ENCODE results near the gene AIMP2.

AIMP2 gene

DNA sequence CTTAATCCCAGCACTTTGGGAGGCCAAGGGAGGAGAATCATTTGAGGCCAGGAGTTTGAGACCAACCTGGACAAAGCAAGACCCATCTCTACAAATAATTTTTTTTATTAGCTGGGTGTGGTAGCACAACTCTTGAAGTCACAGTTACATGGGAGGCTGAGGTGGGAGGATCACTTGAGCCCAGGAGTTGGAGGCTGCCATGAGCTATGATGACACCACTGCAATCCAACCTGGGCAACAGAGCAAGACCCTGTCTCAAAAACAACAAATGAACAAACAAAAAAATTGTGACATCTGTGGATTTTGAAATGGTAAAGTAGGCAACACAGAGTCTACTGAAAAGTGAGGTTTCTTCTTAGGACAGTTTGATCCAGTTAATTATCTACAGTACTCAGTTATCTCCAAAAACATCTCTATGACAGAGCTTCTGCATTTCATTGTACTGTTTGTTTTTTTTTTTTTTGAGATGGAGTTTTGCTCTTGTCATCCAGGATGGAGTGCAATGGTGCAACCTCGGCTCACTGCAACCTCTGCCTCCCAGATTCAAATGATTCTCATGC lies 18.8 kb downstream of the AIMP2 start:
- peaks cover 90% of the 10 kb centered on the region for H3K36me3 ChIP-seq (ENCODE audit: insufficient read depth, insufficient read length, low read length)
- H3K4me1 ChIP-seq (ENCODE audit: insufficient read depth, insufficient read length), result peaks cover 4% of the 10 kb centered on the region
- no peaks in the 10 kb centered on the region for H3K27me3 ChIP-seq (ENCODE audit: insufficient read depth, insufficient read length)
- H3K9me3 ChIP-seq (ENCODE audit: insufficient read depth, low read length), result no peaks in the 10 kb centered on the region
- DNase-seq (ENCODE audit: low read depth, low spot score), result no peak
- TF ChIP-seq ZNF274 (IDR thresholded peaks at IDR 0.05; ENCODE audit: low read depth, low read length) (no peak), YY1 (IDR thresholded peaks at IDR 0.05; ENCODE audit: insufficient read depth, insufficient read length) (no peak), SUZ12 (IDR thresholded peaks at IDR 0.05; ENCODE audit: extremely low read depth, insufficient read depth, insufficient read length) (no peak)
- H3K9ac ChIP-seq (ENCODE audit: insufficient read length, low read depth), result no peak overlapping the region
- no peak overlapping the region for H3K4me3 ChIP-seq (ENCODE audit: insufficient read length, low read depth)

DNA sequence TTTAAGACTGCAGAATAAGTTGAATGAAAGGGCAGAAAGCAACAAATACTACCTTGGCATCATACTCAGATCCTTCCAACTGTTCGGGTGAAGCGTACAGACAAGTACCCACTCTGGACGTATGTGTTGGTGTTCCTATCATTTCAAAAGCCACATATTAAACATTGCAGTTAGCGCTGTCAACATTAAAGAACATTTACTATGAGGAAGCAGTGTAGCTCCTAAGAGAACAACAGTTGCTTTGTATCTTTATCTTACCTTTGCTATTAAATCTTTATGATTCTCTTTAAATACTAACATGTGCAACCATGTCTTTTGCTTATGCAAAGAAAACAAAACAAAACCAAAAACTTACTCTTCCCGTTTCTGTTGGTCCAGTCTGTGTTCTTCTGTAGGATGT lies 19.5 kb downstream of the AIMP2 start:
- TF ChIP-seq SUZ12 (IDR thresholded peaks at IDR 0.05; ENCODE audit: extremely low read depth, insufficient read depth, insufficient read length), result no peak
- no peak for TF ChIP-seq ZNF274 (IDR thresholded peaks at IDR 0.05; ENCODE audit: low read depth, low read length)
- TF ChIP-seq YY1 (IDR thresholded peaks at IDR 0.05; ENCODE audit: insufficient read depth, insufficient read length), result no peak
- Histone ChIP-seq H3K27me3 (ENCODE audit: insufficient read depth, insufficient read length) (no peaks in the 10 kb centered on the region), H3K36me3 (ENCODE audit: insufficient read depth, insufficient read length, low read length) (peaks cover 89% of the 10 kb centered on the region), H3K4me3 (ENCODE audit: insufficient read length, low read depth) (no peak overlapping the region), H3K9ac (ENCODE audit: insufficient read length, low read depth) (no peak overlapping the region), H3K9me3 (ENCODE audit: insufficient read depth, low read length) (no peaks in the 10 kb centered on the region), H3K4me1 (ENCODE audit: insufficient read depth, insufficient read length) (peaks cover 4% of the 10 kb centered on the region)
- no peak for DNase-seq (ENCODE audit: low read depth, low spot score)

DNA sequence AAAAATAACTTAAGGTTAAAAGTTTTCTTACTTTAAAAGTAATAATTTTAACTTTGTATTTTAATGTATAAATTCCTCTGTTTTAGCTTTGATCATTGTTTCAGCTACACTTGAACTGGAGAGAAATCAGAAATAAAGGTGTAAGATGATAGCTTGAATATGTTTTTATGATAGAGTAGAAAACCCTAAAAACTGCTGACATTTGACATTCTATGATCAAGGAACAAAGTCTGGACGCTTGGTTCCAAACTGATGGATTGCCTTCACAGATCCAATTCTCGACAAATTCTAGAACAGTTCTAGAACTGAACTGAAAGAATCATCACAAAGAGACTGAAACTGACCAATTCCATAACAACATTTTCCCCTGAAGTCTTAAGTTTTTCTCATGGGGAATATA lies 21.9 kb downstream of the AIMP2 start, which contains the start of gene ANKRD61:
ANKRD61 (plus strand) TSS at position 389 of the 400 bp plus-strand sequence; CDS start at position 389, 0 bp downstream.
- DNase-seq (ENCODE audit: low read depth, low spot score), result no peak
- Histone ChIP-seq H3K9me3 (ENCODE audit: insufficient read depth, low read length) (no peaks in the 10 kb centered on the region), H3K27me3 (ENCODE audit: insufficient read depth, insufficient read length) (no peaks in the 10 kb centered on the region), H3K36me3 (ENCODE audit: insufficient read depth, insufficient read length, low read length) (peaks cover 88% of the 10 kb centered on the region), H3K4me1 (ENCODE audit: insufficient read depth, insufficient read length) (peaks cover 4% of the 10 kb centered on the region), H3K9ac (ENCODE audit: insufficient read length, low read depth) (no peak within 1 kb of the TSS), H3K4me3 (ENCODE audit: insufficient read length, low read depth) (no peak within 1 kb of the TSS)
- TF ChIP-seq SUZ12 (IDR thresholded peaks at IDR 0.05; ENCODE audit: extremely low read depth, insufficient read depth, insufficient read length) (no peak), ZNF274 (IDR thresholded peaks at IDR 0.05; ENCODE audit: low read depth, low read length) (no peak), YY1 (IDR thresholded peaks at IDR 0.05; ENCODE audit: insufficient read depth, insufficient read length) (no peak)

DNA sequence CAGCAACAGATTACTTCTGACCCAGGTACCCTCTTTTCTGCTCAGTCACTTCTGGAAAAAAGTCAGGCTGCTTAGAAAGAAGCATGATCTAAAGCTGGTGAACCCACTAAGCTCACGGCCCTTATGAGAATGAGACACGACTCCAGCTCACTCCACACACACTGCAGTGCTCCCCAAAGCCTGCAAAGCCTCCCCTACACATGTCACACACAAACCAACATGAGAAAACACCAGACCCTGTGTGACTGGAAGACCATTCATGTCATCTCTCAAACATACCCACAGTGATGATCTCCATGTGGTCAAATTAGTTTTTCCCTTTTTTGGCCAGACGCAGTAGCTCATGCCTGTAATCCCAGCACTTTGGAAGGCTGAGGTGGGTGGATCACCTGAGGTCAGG lies 22.5 kb downstream of the AIMP2 start:
- no peaks in the 10 kb centered on the region for H3K9me3 ChIP-seq (ENCODE audit: insufficient read depth, low read length)
- H3K4me3 ChIP-seq (ENCODE audit: insufficient read length, low read depth), result no peak overlapping the region
- peaks cover 88% of the 10 kb centered on the region for H3K36me3 ChIP-seq (ENCODE audit: insufficient read depth, insufficient read length, low read length)
- no peaks in the 10 kb centered on the region for H3K27me3 ChIP-seq (ENCODE audit: insufficient read depth, insufficient read length)
- H3K9ac ChIP-seq (ENCODE audit: insufficient read length, low read depth), result no peak overlapping the region
- no peaks in the 10 kb centered on the region for H3K4me1 ChIP-seq (ENCODE audit: insufficient read depth, insufficient read length)
- DNase-seq (ENCODE audit: low read depth, low spot score), result no peak
- TF ChIP-seq SUZ12 (IDR thresholded peaks at IDR 0.05; ENCODE audit: extremely low read depth, insufficient read depth, insufficient read length) (no peak), ZNF274 (IDR thresholded peaks at IDR 0.05; ENCODE audit: low read depth, low read length) (no peak), YY1 (IDR thresholded peaks at IDR 0.05; ENCODE audit: insufficient read depth, insufficient read length) (no peak)

DNA sequence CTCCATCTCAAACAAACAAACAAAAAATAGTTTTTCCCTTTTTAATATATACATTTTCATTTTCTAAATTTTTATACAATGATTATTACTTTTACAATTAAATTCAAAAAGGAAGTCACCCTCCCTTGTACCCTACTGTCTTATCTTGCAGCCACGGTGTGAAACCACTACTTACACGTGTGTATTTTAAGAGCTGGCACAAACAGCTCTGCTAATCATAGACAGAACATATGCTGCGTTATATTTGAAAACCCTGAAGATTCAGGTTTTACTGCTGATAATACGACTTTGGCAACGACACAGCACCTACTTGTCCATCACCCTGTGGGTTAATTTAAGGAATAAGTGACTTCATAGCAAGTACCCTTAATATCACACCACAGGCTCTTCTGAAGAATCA lies 23.1 kb downstream of the AIMP2 start:
- no peak for DNase-seq (ENCODE audit: low read depth, low spot score)
- Histone ChIP-seq H3K9ac (ENCODE audit: insufficient read length, low read depth) (no peak overlapping the region), H3K4me3 (ENCODE audit: insufficient read length, low read depth) (no peak overlapping the region), H3K36me3 (ENCODE audit: insufficient read depth, insufficient read length, low read length) (peaks cover 88% of the 10 kb centered on the region), H3K27me3 (ENCODE audit: insufficient read depth, insufficient read length) (no peaks in the 10 kb centered on the region), H3K9me3 (ENCODE audit: insufficient read depth, low read length) (no peaks in the 10 kb centered on the region), H3K4me1 (ENCODE audit: insufficient read depth, insufficient read length) (no peaks in the 10 kb centered on the region)
- TF ChIP-seq ZNF274 (IDR thresholded peaks at IDR 0.05; ENCODE audit: low read depth, low read length) (no peak), YY1 (IDR thresholded peaks at IDR 0.05; ENCODE audit: insufficient read depth, insufficient read length) (no peak), SUZ12 (IDR thresholded peaks at IDR 0.05; ENCODE audit: extremely low read depth, insufficient read depth, insufficient read length) (no peak)

DNA sequence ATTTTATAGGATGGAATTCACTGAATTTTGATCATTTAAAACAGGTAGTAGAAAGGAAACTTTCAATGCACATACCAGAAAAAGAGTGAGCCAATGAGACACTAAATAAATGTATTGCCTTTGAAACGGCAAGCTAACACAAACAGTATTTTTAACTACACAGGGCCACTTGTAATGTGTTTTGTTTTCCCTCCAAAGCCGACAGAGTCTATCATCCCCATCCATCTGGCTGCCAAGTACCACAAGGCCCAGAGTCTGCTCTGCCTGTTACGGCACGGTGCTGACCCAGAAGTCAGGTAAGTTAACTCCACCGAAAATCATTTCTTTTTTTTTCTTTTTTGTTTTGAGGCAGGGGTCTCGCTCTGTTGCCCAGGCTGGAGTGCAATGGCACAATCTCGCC lies 23.6 kb downstream of the AIMP2 start:
- no peak for TF ChIP-seq SUZ12 (IDR thresholded peaks at IDR 0.05; ENCODE audit: extremely low read depth, insufficient read depth, insufficient read length)
- TF ChIP-seq YY1 (IDR thresholded peaks at IDR 0.05; ENCODE audit: insufficient read depth, insufficient read length), result no peak
- no peak for TF ChIP-seq ZNF274 (IDR thresholded peaks at IDR 0.05; ENCODE audit: low read depth, low read length)
- H3K9me3 ChIP-seq (ENCODE audit: insufficient read depth, low read length), result no peaks in the 10 kb centered on the region
- H3K4me1 ChIP-seq (ENCODE audit: insufficient read depth, insufficient read length), result no peaks in the 10 kb centered on the region
- H3K9ac ChIP-seq (ENCODE audit: insufficient read length, low read depth), result no peak overlapping the region
- H3K27me3 ChIP-seq (ENCODE audit: insufficient read depth, insufficient read length), result no peaks in the 10 kb centered on the region
- H3K36me3 ChIP-seq (ENCODE audit: insufficient read depth, insufficient read length, low read length), result peaks cover 88% of the 10 kb centered on the region
- no peak for DNase-seq (ENCODE audit: low read depth, low spot score)
- H3K4me3 ChIP-seq (ENCODE audit: insufficient read length, low read depth), result no peak overlapping the region

DNA sequence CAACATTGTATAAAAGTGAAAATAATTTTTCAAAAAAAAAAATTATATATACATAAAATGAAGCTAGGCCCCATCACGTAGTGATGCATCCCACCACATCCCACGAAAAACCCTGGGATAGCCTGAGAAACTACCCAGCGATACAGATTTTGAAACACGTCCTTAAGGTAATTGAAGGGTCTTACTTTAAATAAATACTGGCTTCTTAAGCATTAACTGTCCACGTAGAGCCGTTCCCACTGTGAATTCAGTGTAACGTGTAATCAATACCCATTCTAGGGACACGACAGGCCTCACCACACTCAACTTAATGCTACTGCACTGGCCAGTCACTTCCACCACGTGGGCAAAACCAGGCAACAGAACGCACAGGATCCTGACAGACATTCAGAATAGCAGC lies 26.1 kb downstream of the AIMP2 start:
- H3K9me3 ChIP-seq (ENCODE audit: insufficient read depth, low read length), result no peaks in the 10 kb centered on the region
- no peak overlapping the region for H3K9ac ChIP-seq (ENCODE audit: insufficient read length, low read depth)
- no peaks in the 10 kb centered on the region for H3K4me1 ChIP-seq (ENCODE audit: insufficient read depth, insufficient read length)
- no peak for DNase-seq (ENCODE audit: low read depth, low spot score)
- no peak overlapping the region for H3K4me3 ChIP-seq (ENCODE audit: insufficient read length, low read depth)
- no peaks in the 10 kb centered on the region for H3K27me3 ChIP-seq (ENCODE audit: insufficient read depth, insufficient read length)
- no peak for TF ChIP-seq YY1 (IDR thresholded peaks at IDR 0.05; ENCODE audit: insufficient read depth, insufficient read length)
- H3K36me3 ChIP-seq (ENCODE audit: insufficient read depth, insufficient read length, low read length), result peaks cover 87% of the 10 kb centered on the region
